ENCODE data around the gene COX19.

Gene COX19

GRCh38 chr7:1017586-1018333 lies 42.4 kb upstream of the COX19 start:
- no peak overlapping the region for H3K4me3 ChIP-seq (ENCODE audit: low read depth, low read length)
- peaks cover 22% of the 10 kb centered on the region for H3K36me3 ChIP-seq
- no peaks in the 10 kb centered on the region for H3K27me3 ChIP-seq
- H3K9me3 ChIP-seq: no peaks in the 10 kb centered on the region
- DNase-seq: no peak
- TF ChIP-seq CTCF (IDR thresholded peaks at IDR 0.05; ENCODE audit: low read depth, low read length): no peak
- no peaks in the 10 kb centered on the region for H3K4me1 ChIP-seq

GRCh38 chr7:1016577-1017531 lies 41.5 kb upstream of the COX19 start:
- Histone ChIP-seq H3K9me3 (no peaks in the 10 kb centered on the region), H3K27me3 (no peaks in the 10 kb centered on the region), H3K4me1 (no peaks in the 10 kb centered on the region), H3K36me3 (peaks cover 24% of the 10 kb centered on the region), H3K4me3 (ENCODE audit: low read depth, low read length) (no peak overlapping the region)
- no peak for DNase-seq
- TF ChIP-seq CTCF (IDR thresholded peaks at IDR 0.05; ENCODE audit: low read depth, low read length): no peak

GRCh38 chr7:1015196-1016121 lies 40.1 kb upstream of the COX19 start:
- no peaks in the 10 kb centered on the region for H3K27me3 ChIP-seq
- no peaks in the 10 kb centered on the region for H3K9me3 ChIP-seq
- H3K4me3 ChIP-seq (ENCODE audit: low read depth, low read length): no peak overlapping the region
- TF ChIP-seq CTCF (IDR thresholded peaks at IDR 0.05; ENCODE audit: low read depth, low read length): no peak
- H3K4me1 ChIP-seq: no peaks in the 10 kb centered on the region
- H3K36me3 ChIP-seq: peaks cover 13% of the 10 kb centered on the region
- DNase-seq: no peak

GRCh38 chr7:1014681-1015080 lies 39.3 kb upstream of the COX19 start:
- Histone ChIP-seq H3K36me3 (peaks cover 14% of the 10 kb centered on the region), H3K27me3 (no peaks in the 10 kb centered on the region), H3K4me3 (ENCODE audit: low read depth, low read length) (no peak overlapping the region), H3K9me3 (no peaks in the 10 kb centered on the region), H3K4me1 (no peaks in the 10 kb centered on the region)
- no peak for DNase-seq
- TF ChIP-seq CTCF (IDR thresholded peaks at IDR 0.05; ENCODE audit: low read depth, low read length): no peak

GRCh38 chr7:1013581-1013980 lies 38.2 kb upstream of the COX19 start:
- H3K27me3 ChIP-seq: no peaks in the 10 kb centered on the region
- no peaks in the 10 kb centered on the region for H3K9me3 ChIP-seq
- no peak overlapping the region for H3K4me3 ChIP-seq (ENCODE audit: low read depth, low read length)
- H3K4me1 ChIP-seq: no peaks in the 10 kb centered on the region
- H3K36me3 ChIP-seq: peaks cover 22% of the 10 kb centered on the region
- TF ChIP-seq CTCF (IDR thresholded peaks at IDR 0.05; ENCODE audit: low read depth, low read length): no peak
- DNase-seq: no peak
